Effector memory CD8-positive, alpha-beta T cell (primary cell): ENCODE results near the gene SPG7.

ENCODE experiments used
- ATAC-seq: fragments of 150-1000 bp; cut with Tn5 transposase; replicated peaks from 2 replicates; pipeline ENCODE4 v1.10.0; 2021; ENCODE audit warnings: mild to moderate bottlenecking, moderate library complexity
- DNase-seq, 3 experiments: peaks; one replicate each; pipeline ENCODE4 v3.0.0; 2021
- H3K27ac Mint-ChIP-seq, 2 donors: one replicate each; pipeline ENCODE4 v1.8.0; 2022; ENCODE audit warnings: mild to moderate bottlenecking in 2 of 2, mixed read lengths in 2 of 2, moderate library complexity in 2 of 2
- H3K27me3 Mint-ChIP-seq, 2 donors: one replicate each; pipeline ENCODE4 v1.8.0; 2022; ENCODE audit warnings: mixed read lengths in 2 of 2
- H3K36me3 Mint-ChIP-seq: one replicate; pipeline ENCODE4 v1.8.0; 2022; ENCODE audit warnings: mild to moderate bottlenecking, moderate library complexity, mixed read lengths; ENCODE audit not compliant: insufficient read depth
- H3K4me1 Mint-ChIP-seq, 2 donors: one replicate each; pipeline ENCODE4 v1.8.0; 2022; ENCODE audit warnings: low read depth in 2 of 2, mixed read lengths in 2 of 2
- H3K4me3 Mint-ChIP-seq, 2 donors: one replicate each; pipeline ENCODE4 v1.8.0; 2022; ENCODE audit warnings: mild to moderate bottlenecking in 2 of 2, mixed read lengths in 2 of 2, moderate library complexity in 2 of 2
- H3K9me3 Mint-ChIP-seq, 2 donors: one replicate each; pipeline ENCODE4 v1.8.0; 2022; ENCODE audit warnings: mixed read lengths in 2 of 2

SPG7 gene

GRCh38 chr16:89476379-89476778, 31.8 kb upstream of the SPG7 start:
- peak overlapping the region; percentile 74 to 76 for H3K4me3 Mint-ChIP-seq

GRCh38 chr16:89476811-89477261, 31.4 kb upstream of the SPG7 start:
- ATAC-seq (peak; percentile 21), DNase-seq (no peak)
- H3K27ac Mint-ChIP-seq, result peak overlapping the region; percentile 2 to 60
- no peaks in the 10 kb centered on the region for H3K9me3 Mint-ChIP-seq
- H3K27me3 Mint-ChIP-seq, result no peaks in the 10 kb centered on the region
- peaks cover 53% of the 10 kb centered on the region for H3K36me3 Mint-ChIP-seq
- peaks cover 85 to 86% of the 10 kb centered on the region in 2 donors for H3K4me1 Mint-ChIP-seq
- peak overlapping the region; percentile 74 to 76 for H3K4me3 Mint-ChIP-seq

More at GRCh38 chr16:89476379-89476778, 31.8 kb upstream of the SPG7 start:
- Mint-ChIP-seq H3K4me1 (peaks cover 84 to 86% of the 10 kb centered on the region in 2 donors), H3K27me3 (no peaks in the 10 kb centered on the region), H3K27ac (peak overlapping the region; percentile 2 to 60), H3K36me3 (peaks cover 48% of the 10 kb centered on the region), H3K9me3 (no peaks in the 10 kb centered on the region)
- peak; percentile 41 for ATAC-seq
- DNase-seq, result no peak

DNA sequence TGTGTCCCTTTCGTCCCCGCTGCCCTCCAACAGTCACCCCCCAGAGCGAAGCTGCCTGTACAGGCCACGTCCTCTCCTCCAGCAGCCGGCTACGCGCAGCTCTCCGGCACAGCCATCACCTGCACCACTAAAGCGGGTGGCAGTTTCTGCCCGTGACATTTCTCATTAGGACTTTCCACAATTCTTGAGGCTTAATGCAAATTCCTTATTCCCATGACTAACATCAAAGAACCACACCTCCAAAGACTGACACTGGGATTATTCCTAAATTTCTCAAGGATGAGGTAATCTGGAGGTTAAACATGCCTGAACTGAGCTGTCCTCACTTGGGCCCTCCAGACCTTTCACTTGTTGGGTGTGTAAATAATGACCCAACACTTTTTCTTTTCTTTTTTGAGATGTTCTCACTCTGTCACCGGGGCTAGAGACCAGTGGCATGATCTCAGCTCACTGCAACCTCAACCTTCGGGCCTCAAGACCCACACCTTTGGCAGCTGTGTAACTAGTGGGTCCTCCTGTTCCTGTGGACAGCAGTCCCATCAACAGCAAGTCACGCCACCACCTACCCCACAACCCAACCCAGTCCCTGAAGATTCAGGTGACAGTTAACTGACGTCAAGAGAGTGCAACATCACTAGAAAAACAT, 29.5 kb upstream of the SPG7 start:
- no peak for DNase-seq
- H3K27me3 Mint-ChIP-seq, result no peaks in the 10 kb centered on the region
- H3K4me3 Mint-ChIP-seq, result peak overlapping the region; percentile 74
- H3K4me1 Mint-ChIP-seq, result peaks cover 83 to 84% of the 10 kb centered on the region in 2 donors
- ATAC-seq, result no peak
- H3K27ac Mint-ChIP-seq, result peak overlapping the region; percentile 64 to 87
- H3K9me3 Mint-ChIP-seq, result no peaks in the 10 kb centered on the region
- H3K36me3 Mint-ChIP-seq, result peaks cover 51% of the 10 kb centered on the region

DNA sequence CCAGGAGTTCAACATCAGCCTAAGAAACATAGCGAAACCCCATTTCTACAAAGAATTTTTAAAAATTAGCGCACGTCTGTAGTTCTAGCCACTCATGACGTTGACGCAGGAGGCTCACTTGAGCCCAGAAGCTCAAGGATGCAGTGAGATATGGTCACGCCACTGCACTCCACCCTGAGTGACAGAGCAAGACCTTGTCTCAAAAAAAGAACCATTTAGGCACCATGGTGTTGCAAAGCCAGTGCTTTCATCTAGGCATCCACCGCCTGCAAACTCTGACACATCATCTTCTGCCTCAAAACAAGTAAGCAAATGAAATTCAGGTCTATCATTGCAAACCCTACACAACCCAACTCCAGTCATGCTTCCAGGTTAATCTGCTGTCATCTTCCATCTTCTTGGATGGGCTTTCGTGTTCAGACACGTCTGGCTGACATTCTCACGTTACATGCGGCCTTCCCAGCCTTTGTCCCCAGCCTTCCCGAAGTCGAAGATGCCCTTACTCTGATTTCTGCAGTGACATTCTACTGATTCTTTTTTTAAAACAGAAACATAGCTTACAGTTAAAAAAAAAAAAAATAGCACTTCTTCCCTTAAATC, 26.7 kb upstream of the SPG7 start:
- no peaks in the 10 kb centered on the region for H3K9me3 Mint-ChIP-seq
- H3K27ac Mint-ChIP-seq, result peak overlapping the region; percentile 83 to 84
- peaks cover 49% of the 10 kb centered on the region for H3K36me3 Mint-ChIP-seq
- H3K4me1 Mint-ChIP-seq, result peaks cover 83 to 84% of the 10 kb centered on the region in 2 donors
- ATAC-seq, result no peak
- peak overlapping the region; percentile 83 to 87 for H3K4me3 Mint-ChIP-seq
- no peaks in the 10 kb centered on the region for H3K27me3 Mint-ChIP-seq
- DNase-seq, result no peak

- no peak for ATAC-seq
- Mint-ChIP-seq H3K36me3 (peaks cover 45% of the 10 kb centered on the region), H3K9me3 (no peaks in the 10 kb centered on the region), H3K27ac (peak overlapping the region; percentile 83 to 84), H3K4me1 (peaks cover 80 to 82% of the 10 kb centered on the region in 2 donors), H3K4me3 (peak overlapping the region; percentile 83 to 87), H3K27me3 (no peaks in the 10 kb centered on the region)
- no peak for DNase-seq
These were observed 25.9 kb upstream of the SPG7 start for GRCh38 chr16:89482150-89482816.

DNA sequence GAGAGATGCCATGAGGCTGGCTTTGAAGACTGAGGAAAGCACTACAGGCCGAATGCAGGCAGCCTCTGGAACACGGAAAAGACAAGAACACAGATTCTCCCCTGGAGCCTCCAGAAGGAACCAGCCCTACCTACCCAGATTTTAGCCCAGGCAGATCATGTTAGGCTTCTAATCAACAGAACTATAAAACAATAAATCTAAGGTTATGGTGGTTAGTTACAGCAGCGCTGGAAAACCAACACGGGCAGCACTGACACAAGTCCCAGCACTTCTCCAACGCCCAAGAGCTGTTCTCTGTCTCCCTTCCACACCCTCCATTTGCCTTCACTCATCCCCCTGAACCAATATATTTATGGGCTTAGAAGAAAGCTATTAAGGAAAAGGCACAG, 25.4 kb upstream of the SPG7 start:
- H3K4me1 Mint-ChIP-seq, result peaks cover 80 to 83% of the 10 kb centered on the region in 2 donors
- H3K27me3 Mint-ChIP-seq, result no peaks in the 10 kb centered on the region
- no peaks in the 10 kb centered on the region for H3K9me3 Mint-ChIP-seq
- H3K4me3 Mint-ChIP-seq, result peak overlapping the region; percentile 83 to 87
- H3K27ac Mint-ChIP-seq, result peak overlapping the region; percentile 83 to 84
- H3K36me3 Mint-ChIP-seq, result peaks cover 45% of the 10 kb centered on the region
- DNase-seq (no peak), ATAC-seq (no peak)

DNA sequence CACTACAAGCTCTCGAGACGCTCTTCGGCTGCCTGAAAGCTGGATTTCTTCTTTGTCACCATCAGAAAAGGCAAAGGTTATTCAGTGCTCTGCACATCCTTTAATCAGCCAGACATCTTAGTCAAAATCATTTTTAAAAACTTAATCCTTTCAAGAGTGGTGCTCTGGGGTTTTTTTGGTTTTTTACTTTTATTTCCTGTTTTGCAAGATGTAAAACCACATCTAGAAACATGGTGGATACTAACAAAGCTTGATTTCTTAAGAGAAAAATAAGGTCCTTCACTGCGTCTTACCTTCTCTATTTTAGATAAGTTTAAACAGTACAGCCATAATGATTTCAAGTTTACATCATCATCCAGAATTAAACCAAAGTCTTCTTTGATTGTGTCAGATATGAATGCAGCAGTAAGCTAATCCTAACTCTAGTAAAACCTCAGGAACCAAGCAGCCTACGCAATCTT, 24.1 kb upstream of the SPG7 start:
- Mint-ChIP-seq H3K9me3 (no peaks in the 10 kb centered on the region), H3K27ac (peak overlapping the region; percentile 83 to 84), H3K27me3 (no peaks in the 10 kb centered on the region), H3K4me1 (peaks cover 78 to 83% of the 10 kb centered on the region in 2 donors), H3K36me3 (peaks cover 47% of the 10 kb centered on the region), H3K4me3 (peak overlapping the region; percentile 83 to 87)
- no peak for DNase-seq
- peak; percentile 63 for ATAC-seq

DNA sequence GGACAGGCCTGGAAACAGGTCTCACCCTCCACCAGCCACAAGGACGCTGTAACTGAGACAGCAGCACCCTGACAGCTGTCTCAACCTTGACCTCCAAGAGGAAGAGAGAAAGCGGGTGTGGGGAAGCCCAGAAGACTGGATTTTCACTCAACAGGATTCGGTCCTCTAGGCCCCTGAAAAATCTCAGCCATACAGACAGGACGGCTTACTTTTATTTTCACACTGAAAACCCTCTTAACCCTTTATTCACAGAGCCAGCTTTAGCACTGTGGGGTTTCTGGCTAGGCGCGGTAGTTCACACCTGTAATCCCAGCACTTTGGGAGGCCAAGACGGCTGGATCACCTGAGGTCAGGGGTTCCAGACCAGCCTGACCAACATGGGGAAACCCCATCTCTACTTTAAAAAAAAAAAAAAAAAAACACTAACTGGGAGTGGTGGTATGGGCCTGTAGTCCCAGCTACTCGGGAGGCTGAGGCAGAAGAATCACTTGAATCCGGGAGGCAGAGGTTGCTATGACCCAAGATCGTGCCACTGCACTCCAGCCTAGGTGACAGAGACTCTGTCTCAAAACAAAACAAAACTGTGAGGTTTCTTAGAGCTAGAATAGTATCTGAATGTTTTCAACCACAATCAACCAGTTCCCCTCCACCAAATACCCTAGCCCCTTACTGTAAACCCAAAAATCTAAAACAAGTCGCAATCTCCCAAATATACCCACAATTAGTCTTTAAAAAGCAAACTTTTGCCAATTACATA, 23.1 kb upstream of the SPG7 start:
- ATAC-seq (peak; percentile 6), DNase-seq (peak in 1 of 3 experiments; percentile 9)
- Mint-ChIP-seq H3K4me3 (peak overlapping the region; percentile 83 to 87), H3K27me3 (no peaks in the 10 kb centered on the region), H3K36me3 (peaks cover 47% of the 10 kb centered on the region), H3K27ac (peak overlapping the region; percentile 83 to 84), H3K4me1 (peaks cover 75 to 82% of the 10 kb centered on the region in 2 donors), H3K9me3 (no peaks in the 10 kb centered on the region)

GRCh38 chr16:89485701-89486246, 22.4 kb upstream of the SPG7 start:
- Mint-ChIP-seq H3K4me3 (peak overlapping the region; percentile 83 to 87), H3K36me3 (peaks cover 48% of the 10 kb centered on the region), H3K9me3 (no peaks in the 10 kb centered on the region), H3K27ac (peak overlapping the region; percentile 83 to 84), H3K4me1 (peaks cover 70 to 77% of the 10 kb centered on the region in 2 donors), H3K27me3 (no peaks in the 10 kb centered on the region)
- no peak for ATAC-seq
- DNase-seq, result no peak

GRCh38 chr16:89489040-89489897, 18.9 kb upstream of the SPG7 start:
- ATAC-seq (peak; percentile 54), DNase-seq (peak; percentile 75 to 81 (median 76))
- H3K36me3 Mint-ChIP-seq, result peaks cover 34% of the 10 kb centered on the region
- H3K4me1 Mint-ChIP-seq, result peaks cover 55 to 59% of the 10 kb centered on the region in 2 donors
- no peaks in the 10 kb centered on the region for H3K9me3 Mint-ChIP-seq
- H3K27ac Mint-ChIP-seq, result peak overlapping the region; percentile 77 to 91
- H3K4me3 Mint-ChIP-seq, result peak overlapping the region; percentile 83 to 87
- no peaks in the 10 kb centered on the region for H3K27me3 Mint-ChIP-seq

- H3K36me3 Mint-ChIP-seq, result peaks cover 31% of the 10 kb centered on the region
- H3K27ac Mint-ChIP-seq, result peak overlapping the region; percentile 91 to 92
- H3K9me3 Mint-ChIP-seq, result no peaks in the 10 kb centered on the region
- no peak overlapping the region for H3K4me3 Mint-ChIP-seq
- peaks cover 49 to 52% of the 10 kb centered on the region in 2 donors for H3K4me1 Mint-ChIP-seq
- DNase-seq (no peak), ATAC-seq (no peak)
- H3K27me3 Mint-ChIP-seq, result no peaks in the 10 kb centered on the region
These were observed 18.2 kb upstream of the SPG7 start for GRCh38 chr16:89489898-89490438.
